HepG2 (cell line): ENCODE measurements around the gene BCAS3. TPM values are rescaled to one million over a fixed set of nuclear protein-coding genes. Genes with fewer than 3 reads are reported as not detected.
A peak's percentile ranks its signal among the peaks of the same experiment; 100 is the strongest.

ENCODE experiments used
- ATF7-NPFF ChIP-seq: sonication (generic); formaldehyde crosslinking; IDR thresholded peaks from 2 replicates; pipeline ENCODE4 v1.8.1; 2023; ENCODE audit warnings: mild to moderate bottlenecking, low read depth, missing genetic modification reagents, moderate library complexity
- FOXP1 ChIP-seq, 2 experiments: fragments of 450-650 bp in 1 of 2; IDR thresholded peaks; 2 replicates each; pipeline ENCODE4 v1.6.1; 2017 to 2018; ENCODE audit warnings: antibody characterized with exemption in 1 of 2
- FUBP1 ChIP-seq: sonication (generic); formaldehyde crosslinking; IDR thresholded peaks from 2 replicates; pipeline ENCODE4 v1.5.1; 2020; ENCODE audit warnings: missing genetic modification reagents, mild to moderate bottlenecking, borderline replicate concordance
- HNRNPL ChIP-seq: fragments of 200-400 bp; formaldehyde crosslinking; IDR thresholded peaks from 2 replicates; pipeline ENCODE4 v1.6.1; 2017; ENCODE audit warnings: mild to moderate bottlenecking, low read depth, low read length
- KDM1A ChIP-seq: IDR thresholded peaks from 2 replicates; pipeline ENCODE4 v1.6.1; 2016; ENCODE audit warnings: missing compliant biosample characterization
- KLF16 ChIP-seq, 2 experiments: sonication (generic) in 1 of 2; formaldehyde crosslinking in 1 of 2; IDR thresholded peaks; 2 replicates each; pipeline versions ENCODE4 v1.6.1 to v1.8.0; 2016 to 2023; ENCODE audit warnings: missing genetic modification reagents in 2 of 2, missing compliant biosample characterization in 1 of 2
- SKI ChIP-seq: fragments of 450-650 bp; IDR thresholded peaks from one replicate; pipeline ENCODE4 v1.6.1; 2018; ENCODE audit warnings: mild to moderate bottlenecking; ENCODE audit not compliant: partially characterized antibody
- SMC3 ChIP-seq: IDR thresholded peaks from 2 replicates; pipeline ENCODE4 v1.6.1; 2011; ENCODE audit warnings: low read length, improper control_type of control experiment
- TARDBP ChIP-seq: sonication (generic); formaldehyde crosslinking; IDR thresholded peaks from 2 replicates; pipeline ENCODE4 v1.8.0; 2022; ENCODE audit warnings: mild to moderate bottlenecking, missing genetic modification reagents
- THYN1 ChIP-seq: sonication (generic); formaldehyde crosslinking; IDR thresholded peaks from 2 replicates; pipeline ENCODE4 v1.8.1; 2023; ENCODE audit warnings: low read depth, mild to moderate bottlenecking, moderate library complexity, missing genetic modification reagents, borderline replicate concordance
- ZBTB34 ChIP-seq: sonication (generic); formaldehyde crosslinking; IDR thresholded peaks from 2 replicates; pipeline ENCODE4 v1.8.0; 2022; ENCODE audit warnings: mild to moderate bottlenecking, missing genetic modification reagents
- ZNF12 ChIP-seq: sonication (generic); formaldehyde crosslinking; IDR thresholded peaks from 2 replicates; pipeline ENCODE4 v1.5.0; 2020; ENCODE audit warnings: missing genetic modification reagents
- ZNF331 ChIP-seq: sonication (generic); formaldehyde crosslinking; IDR thresholded peaks from 2 replicates; pipeline ENCODE4 v1.4.0; 2020; ENCODE audit warnings: missing genetic modification reagents
- ZNF687 ChIP-seq: sonication (generic); formaldehyde crosslinking; IDR thresholded peaks from 2 replicates; pipeline ENCODE4 v1.5.1; 2020; ENCODE audit warnings: mild to moderate bottlenecking, missing genetic modification reagents, moderate library complexity
- polyA plus RNA-seq, 8 experiments: library from polyadenylated mRNA; depleted of rRNA in 3 of 8; stranded (reverse) in 7 of 8; unstranded in 1 of 8; fragments of >200 nt; fragmentation: Illumina TruSeq in 4 of 8; extraction: Trizol in 4 of 8; gene quantifications; 2 replicates each; pipeline versions ENCODE4 v1.2.1 to v1.2.3, GENCODE V29; 2011 to 2016; ENCODE audit warnings: low read depth in 4 of 8, missing spikeins in 1 of 8, mixed read lengths in 1 of 8; ENCODE audit not compliant: insufficient read depth in 1 of 8
- total RNA-seq, 5 experiments: library from RNA; depleted of rRNA; stranded (reverse); fragments of >200 nt; fragmentation: Illumina TruSeq; extraction: Trizol; gene quantifications; 2 replicates each; pipeline ENCODE4 v1.2.3, GENCODE V29; 2016; ENCODE audit warnings: low read depth in 1 of 5
- TF ChIP-seq, protein P1 (sequence below): sonication (generic); formaldehyde crosslinking; IDR thresholded peaks from 2 replicates; pipeline ENCODE4 v1.4.0; 2020; ENCODE audit warnings: low read depth, missing genetic modification reagents
- TF ChIP-seq, protein P2 (sequence below): IDR thresholded peaks from 2 replicates; pipeline ENCODE4 v1.6.1; 2012; ENCODE audit warnings: low read depth, low read length, improper control_type of control experiment

BCAS3 gene
- total and polyA plus RNA-seq, 2 of the 13 experiments (the other 11 are each of a cell fraction or from before 2014, with no cell fraction given) = 10.7 to 11.2 TPM

GRCh38 chr17:60729854-60730253 is 52.2 kb downstream of the BCAS3 start (continued):
- TF ChIP-seq ZNF687 (CRISPR knock-in tag) = no peak
- no peak for TF ChIP-seq HNRNPL
- TF ChIP-seq SMC3 = peak; percentile 6; the same call in 1 of the 2 replicates
- TF ChIP-seq, protein P1, sequence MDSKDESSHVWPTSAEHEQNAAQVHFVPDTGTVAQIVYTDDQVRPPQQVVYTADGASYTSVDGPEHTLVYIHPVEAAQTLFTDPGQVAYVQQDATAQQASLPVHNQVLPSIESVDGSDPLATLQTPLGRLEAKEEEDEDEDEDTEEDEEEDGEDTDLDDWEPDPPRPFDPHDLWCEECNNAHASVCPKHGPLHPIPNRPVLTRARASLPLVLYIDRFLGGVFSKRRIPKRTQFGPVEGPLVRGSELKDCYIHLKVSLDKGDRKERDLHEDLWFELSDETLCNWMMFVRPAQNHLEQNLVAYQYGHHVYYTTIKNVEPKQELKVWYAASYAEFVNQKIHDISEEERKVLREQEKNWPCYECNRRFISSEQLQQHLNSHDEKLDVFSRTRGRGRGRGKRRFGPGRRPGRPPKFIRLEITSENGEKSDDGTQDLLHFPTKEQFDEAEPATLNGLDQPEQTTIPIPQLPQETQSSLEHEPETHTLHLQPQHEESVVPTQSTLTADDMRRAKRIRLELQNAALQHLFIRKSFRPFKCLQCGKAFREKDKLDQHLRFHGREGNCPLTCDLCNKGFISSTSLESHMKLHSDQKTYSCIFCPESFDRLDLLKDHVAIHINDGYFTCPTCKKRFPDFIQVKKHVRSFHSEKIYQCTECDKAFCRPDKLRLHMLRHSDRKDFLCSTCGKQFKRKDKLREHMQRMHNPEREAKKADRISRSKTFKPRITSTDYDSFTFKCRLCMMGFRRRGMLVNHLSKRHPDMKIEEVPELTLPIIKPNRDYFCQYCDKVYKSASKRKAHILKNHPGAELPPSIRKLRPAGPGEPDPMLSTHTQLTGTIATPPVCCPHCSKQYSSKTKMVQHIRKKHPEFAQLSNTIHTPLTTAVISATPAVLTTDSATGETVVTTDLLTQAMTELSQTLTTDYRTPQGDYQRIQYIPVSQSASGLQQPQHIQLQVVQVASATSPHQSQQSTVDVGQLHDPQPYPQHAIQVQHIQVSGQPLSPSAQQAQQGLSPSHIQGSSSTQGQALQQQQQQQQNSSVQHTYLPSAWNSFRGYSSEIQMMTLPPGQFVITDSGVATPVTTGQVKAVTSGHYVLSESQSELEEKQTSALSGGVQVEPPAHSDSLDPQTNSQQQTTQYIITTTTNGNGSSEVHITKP (CRISPR knock-in tag) = peak; percentile 98
- TF ChIP-seq FUBP1 (CRISPR knock-in tag) = no peak
- TF ChIP-seq ZBTB34 = peak; percentile 22; the same call in 1 of the 2 replicates
- no peak for TF ChIP-seq KDM1A
- TF ChIP-seq, protein P2, sequence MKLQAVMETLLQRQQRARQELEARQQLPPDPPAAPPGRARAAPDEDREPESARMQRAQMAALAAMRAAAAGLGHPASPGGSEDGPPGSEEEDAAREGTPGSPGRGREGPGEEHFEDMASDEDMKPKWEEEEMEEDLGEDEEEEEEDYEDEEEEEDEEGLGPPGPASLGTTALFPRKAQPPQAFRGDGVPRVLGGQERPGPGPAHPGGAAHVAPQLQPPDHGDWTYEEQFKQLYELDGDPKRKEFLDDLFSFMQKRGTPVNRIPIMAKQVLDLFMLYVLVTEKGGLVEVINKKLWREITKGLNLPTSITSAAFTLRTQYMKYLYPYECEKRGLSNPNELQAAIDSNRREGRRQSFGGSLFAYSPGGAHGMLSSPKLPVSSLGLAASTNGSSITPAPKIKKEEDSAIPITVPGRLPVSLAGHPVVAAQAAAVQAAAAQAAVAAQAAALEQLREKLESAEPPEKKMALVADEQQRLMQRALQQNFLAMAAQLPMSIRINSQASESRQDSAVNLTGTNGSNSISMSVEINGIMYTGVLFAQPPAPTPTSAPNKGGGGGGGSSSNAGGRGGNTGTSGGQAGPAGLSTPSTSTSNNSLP = peak; percentile 89
- TF ChIP-seq THYN1 (CRISPR knock-in tag) = no peak
- no peak for TF ChIP-seq KLF16 (CRISPR knock-in tag; IDR thresholded peaks at IDR 0.05)
- no peak for TF ChIP-seq ATF7-NPFF (CRISPR knock-in tag)
- TF ChIP-seq TARDBP (CRISPR knock-in tag) = peak; percentile 58; the same call in 1 of the 2 replicates
- TF ChIP-seq ZNF331 (CRISPR knock-in tag) = peak; percentile 61; the same call in 1 of the 2 replicates
- no peak for TF ChIP-seq FOXP1 (IDR thresholded peaks at IDR 0.05)
- TF ChIP-seq FOXP1 (CRISPR knock-in tag; IDR thresholded peaks at IDR 0.05) = peak; percentile 60; the same call in 1 of the 2 replicates
- TF ChIP-seq SKI = peak; percentile 48
- TF ChIP-seq ZNF12 = no peak
